ENCODE results near the gene PPP2R5E. TPM values are rescaled to one million over a fixed set of nuclear protein-coding genes. Genes with fewer than 3 reads are reported as not detected.

Gene PPP2R5E
- total and polyA plus RNA-seq, 11 donors: 6.2 to 44.2 (median 31.3) TPM

DNA sequence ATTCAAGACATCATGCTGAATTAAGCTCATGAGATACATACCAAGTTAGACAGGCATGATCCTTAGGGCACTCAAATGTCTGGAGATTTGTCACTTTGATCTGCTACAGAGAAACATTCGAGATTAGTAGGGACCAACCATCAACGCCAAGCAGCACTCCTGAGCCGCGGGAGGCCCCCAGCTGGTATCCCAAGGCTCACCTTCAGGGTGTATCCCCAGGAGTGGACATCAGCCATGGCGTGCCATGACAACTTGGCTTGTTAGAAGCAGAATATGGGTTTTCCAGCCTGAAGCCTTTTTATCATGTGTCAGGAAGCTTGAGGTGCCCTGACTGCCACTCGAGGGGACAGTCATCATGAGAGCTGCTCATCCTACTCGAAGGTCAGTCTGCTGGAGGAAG, 185.3 kb downstream of the PPP2R5E start:
- intact Hi-C loops (cut with DNase I): no loop called here
- no peak for TF ChIP-seq POLR2A (IDR thresholded peaks at IDR 0.05)
- TF ChIP-seq CTCF (IDR thresholded peaks at IDR 0.05): no peak
- H3K27ac ChIP-seq: no peak overlapping the region
- H3K4me1 ChIP-seq: no peaks in the 10 kb centered on the region
- no peak overlapping the region for H3K4me3 ChIP-seq
- 81 to 93% (median 90%) methylated on average over 7 of the region's 7 CpGs for WGBS, 4 donors
- no peaks in the 10 kb centered on the region for H3K36me3 ChIP-seq
- H3K27me3 ChIP-seq: no peaks in the 10 kb centered on the region
- H3K9me3 ChIP-seq: peaks cover 0 to 3% (median 0%) of the 10 kb centered on the region in 12 donors
- ATAC-seq (no peak), DNase-seq (no peak)

GRCh38 chr14:63345826-63346225, 197.4 kb downstream of the PPP2R5E start:
- no peak overlapping the region for H3K27ac ChIP-seq
- no peaks in the 10 kb centered on the region for H3K36me3 ChIP-seq
- no peaks in the 10 kb centered on the region for H3K9me3 ChIP-seq
- no peaks in the 10 kb centered on the region for H3K27me3 ChIP-seq
- no peak overlapping the region for H3K4me3 ChIP-seq
- intact Hi-C loops (cut with DNase I): no loop called here
- WGBS, 4 donors: 83 to 87% (median 84%) methylated on average over 3 of the region's 3 CpGs
- ATAC-seq: no peak
- H3K4me1 ChIP-seq: no peaks in the 10 kb centered on the region
- TF ChIP-seq CTCF (IDR thresholded peaks at IDR 0.05) (no peak), POLR2A (IDR thresholded peaks at IDR 0.05) (no peak)
- DNase-seq: no peak

DNA sequence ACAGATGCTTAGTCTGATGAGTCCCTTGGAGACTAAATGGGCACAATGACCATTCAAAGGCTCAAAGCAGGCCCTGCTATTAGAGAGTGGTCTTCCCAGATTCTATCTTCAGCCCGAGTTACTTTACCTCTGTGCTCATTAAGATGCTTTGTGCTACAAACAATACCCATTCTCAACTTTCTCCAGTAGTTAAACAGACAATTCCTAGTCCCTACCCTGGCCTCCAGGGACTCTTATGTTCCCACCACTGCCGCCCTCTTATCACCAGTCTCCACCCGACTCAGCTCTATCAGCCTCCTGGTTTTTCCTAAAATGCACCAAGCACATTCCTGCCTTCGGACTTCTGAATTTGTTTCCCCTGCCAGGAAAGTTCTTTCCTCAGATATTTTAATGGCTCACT, 198.8 kb downstream of the PPP2R5E start:
- intact Hi-C loops (cut with DNase I): no loop called here
- Histone ChIP-seq H3K9me3 (no peaks in the 10 kb centered on the region), H3K4me3 (no peak overlapping the region), H3K27ac (no peak overlapping the region), H3K36me3 (no peaks in the 10 kb centered on the region), H3K27me3 (no peaks in the 10 kb centered on the region), H3K4me1 (no peaks in the 10 kb centered on the region)
- ATAC-seq (no peak), DNase-seq (no peak)
- WGBS, 4 donors: 31 to 34% (median 32%) methylated on average over 4 of the region's 4 CpGs
- TF ChIP-seq POLR2A (IDR thresholded peaks at IDR 0.05) (no peak), CTCF (IDR thresholded peaks at IDR 0.05) (no peak)

DNA sequence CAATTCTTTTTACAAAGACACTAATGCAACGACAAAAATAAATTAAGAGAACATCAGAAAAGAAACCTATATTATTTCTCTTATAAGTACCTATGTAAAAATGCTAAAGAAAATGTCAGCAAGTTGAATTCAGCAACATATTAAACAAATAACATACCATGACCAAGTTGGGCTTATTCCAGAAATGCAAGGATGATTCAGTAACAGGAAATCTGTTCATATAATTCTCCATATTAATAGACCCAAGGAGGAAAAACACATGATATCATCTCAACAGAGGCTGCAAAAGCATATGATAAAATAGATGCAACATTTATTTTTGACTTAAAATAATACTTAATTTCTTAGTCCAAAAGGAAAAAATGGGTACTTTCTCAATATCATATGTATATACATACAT, 199.3 kb downstream of the PPP2R5E start:
- intact Hi-C loops (cut with DNase I): no loop called here
- ATAC-seq (no peak), DNase-seq (no peak)
- Histone ChIP-seq H3K4me1 (no peaks in the 10 kb centered on the region), H3K27me3 (no peaks in the 10 kb centered on the region), H3K27ac (no peak overlapping the region), H3K36me3 (no peaks in the 10 kb centered on the region), H3K9me3 (no peaks in the 10 kb centered on the region), H3K4me3 (no peak overlapping the region)
- TF ChIP-seq POLR2A (IDR thresholded peaks at IDR 0.05): no peak
- WGBS, 4 donors: 68 to 82% (median 77%) methylated on average over 1 of the region's 1 CpG

DNA sequence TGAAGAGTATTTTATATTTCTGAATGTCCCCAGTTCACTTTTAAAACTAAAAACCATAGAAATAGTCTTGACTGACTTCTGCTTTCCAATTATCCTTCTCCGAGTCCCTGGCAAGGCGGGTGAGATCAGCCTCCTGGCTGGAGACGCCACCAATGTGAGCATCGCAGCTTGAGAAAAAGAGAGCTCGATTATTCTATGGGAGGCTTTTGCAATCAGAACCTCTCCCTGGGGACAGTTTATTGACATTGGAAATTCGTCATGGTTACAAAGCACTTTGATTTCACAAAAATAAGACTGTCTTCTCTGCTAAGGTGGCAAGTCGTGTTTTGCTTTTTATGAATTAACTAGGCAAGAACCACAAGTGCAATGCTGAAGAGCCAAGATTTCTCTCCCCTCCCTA, 200.8 kb downstream of the PPP2R5E start:
- ATAC-seq (no peak), DNase-seq (no peak)
- H3K36me3 ChIP-seq: no peaks in the 10 kb centered on the region
- H3K9me3 ChIP-seq: peaks cover 0 to 2% (median 0%) of the 10 kb centered on the region in 12 donors
- no peak overlapping the region for H3K4me3 ChIP-seq
- intact Hi-C loops (cut with DNase I): no loop called here
- H3K27ac ChIP-seq: no peak overlapping the region
- WGBS, 4 donors: 71 to 81% (median 77%) methylated on average over 7 of the region's 7 CpGs
- no peaks in the 10 kb centered on the region for H3K4me1 ChIP-seq
- H3K27me3 ChIP-seq: no peaks in the 10 kb centered on the region
- TF ChIP-seq CTCF (IDR thresholded peaks at IDR 0.05) (no peak), POLR2A (IDR thresholded peaks at IDR 0.05) (no peak)
